GM12878 (cell line): ENCODE results near the gene GABBR1.

Experiments used
- EP300 ChIP-seq, 2 experiments: fragments of 150-350 bp in 1 of 2; IDR thresholded peaks; 2 replicates each; pipeline ENCODE4 v1.6.1; 2011 to 2012; ENCODE audit warnings: low read depth in 2 of 2, low read length in 2 of 2, borderline replicate concordance in 1 of 2, improper control_type of control experiment in 1 of 2, inconsistent platforms in 1 of 2; ENCODE audit not compliant: control insufficient read depth in 1 of 2
- MYC ChIP-seq: IDR thresholded peaks from 2 replicates; pipeline ENCODE4 v1.6.1; 2011; ENCODE audit warnings: mild to moderate bottlenecking, low read length, moderate library complexity, inconsistent platforms; ENCODE audit not compliant: insufficient read depth, insufficient replicate concordance, insufficient read length, severe bottlenecking
- PAX8 ChIP-seq: fragments of 450-650 bp; IDR thresholded peaks from 2 replicates; pipeline ENCODE4 v1.6.1; 2017; ENCODE audit warnings: mild to moderate bottlenecking, moderate library complexity
- TARDBP ChIP-seq: IDR thresholded peaks from 2 replicates; pipeline ENCODE4 v1.6.1; 2016; ENCODE audit warnings: borderline replicate concordance
- TF ChIP-seq, protein P1 (sequence below), 3 experiments: IDR thresholded peaks in 2 of 3; conservative IDR thresholded peaks in 1 of 3; 2 replicates each; pipeline ENCODE4 v1.5.1; 2011; ENCODE audit warnings: low read depth in 3 of 3, low read length in 3 of 3, mild to moderate bottlenecking in 3 of 3, control low read depth in 2 of 3, moderate library complexity in 2 of 3, inconsistent platforms in 1 of 3, mixed read lengths in 1 of 3; ENCODE audit not compliant: control insufficient read depth in 2 of 3, insufficient read depth in 1 of 3; ENCODE audit errors: extremely low read depth in 1 of 3

DNA sequence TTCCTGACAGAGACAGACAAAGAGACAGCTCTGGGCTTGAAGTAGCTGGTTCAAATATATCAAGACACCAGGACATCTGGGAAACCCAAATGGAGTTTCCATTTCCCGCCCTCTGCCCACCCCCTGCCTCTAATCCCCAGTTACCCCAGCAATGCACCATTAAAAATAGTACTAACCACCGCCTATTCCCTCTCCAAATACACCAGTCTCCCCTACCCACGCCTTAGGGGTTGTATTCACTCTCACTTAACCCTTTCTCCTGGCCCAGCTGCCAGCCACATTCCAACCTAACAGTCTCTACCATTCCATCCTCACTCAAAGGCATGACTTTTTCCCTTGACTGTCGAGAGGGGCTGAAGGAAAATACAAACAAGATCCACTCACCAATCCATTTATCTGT is 22.4 kb downstream of the GABBR1 start:
- TF ChIP-seq TARDBP (no peak), EP300 (IDR thresholded peaks at IDR 0.05; ENCODE audit: borderline replicate concordance in 1 of 2, control insufficient read depth in 1 of 2, low read depth in 2 of 2, low read length in 2 of 2) (no peak), MYC (no peak), PAX8 (no peak)
- TF ChIP-seq, protein P1, sequence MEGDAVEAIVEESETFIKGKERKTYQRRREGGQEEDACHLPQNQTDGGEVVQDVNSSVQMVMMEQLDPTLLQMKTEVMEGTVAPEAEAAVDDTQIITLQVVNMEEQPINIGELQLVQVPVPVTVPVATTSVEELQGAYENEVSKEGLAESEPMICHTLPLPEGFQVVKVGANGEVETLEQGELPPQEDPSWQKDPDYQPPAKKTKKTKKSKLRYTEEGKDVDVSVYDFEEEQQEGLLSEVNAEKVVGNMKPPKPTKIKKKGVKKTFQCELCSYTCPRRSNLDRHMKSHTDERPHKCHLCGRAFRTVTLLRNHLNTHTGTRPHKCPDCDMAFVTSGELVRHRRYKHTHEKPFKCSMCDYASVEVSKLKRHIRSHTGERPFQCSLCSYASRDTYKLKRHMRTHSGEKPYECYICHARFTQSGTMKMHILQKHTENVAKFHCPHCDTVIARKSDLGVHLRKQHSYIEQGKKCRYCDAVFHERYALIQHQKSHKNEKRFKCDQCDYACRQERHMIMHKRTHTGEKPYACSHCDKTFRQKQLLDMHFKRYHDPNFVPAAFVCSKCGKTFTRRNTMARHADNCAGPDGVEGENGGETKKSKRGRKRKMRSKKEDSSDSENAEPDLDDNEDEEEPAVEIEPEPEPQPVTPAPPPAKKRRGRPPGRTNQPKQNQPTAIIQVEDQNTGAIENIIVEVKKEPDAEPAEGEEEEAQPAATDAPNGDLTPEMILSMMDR (IDR thresholded peaks at IDR 0.05 in 2 of 3, conservative IDR thresholded peaks at IDR 0.05 in 1 of 3; ENCODE audit: control insufficient read depth in 2 of 3, extremely low read depth in 1 of 3, insufficient read depth in 1 of 3, low read depth in 3 of 3, low read length in 3 of 3): no peak
